ENCODE data around the gene CSPG4. TPM values are rescaled to one million over a fixed set of nuclear protein-coding genes. Genes with fewer than 3 reads are reported as not detected.

CSPG4 gene
- total and polyA plus RNA-seq, 2 of the 13 experiments (the other 11 are each of a cell fraction or from before 2014, with no cell fraction given), result 0.01 to 0.04 TPM

DNA sequence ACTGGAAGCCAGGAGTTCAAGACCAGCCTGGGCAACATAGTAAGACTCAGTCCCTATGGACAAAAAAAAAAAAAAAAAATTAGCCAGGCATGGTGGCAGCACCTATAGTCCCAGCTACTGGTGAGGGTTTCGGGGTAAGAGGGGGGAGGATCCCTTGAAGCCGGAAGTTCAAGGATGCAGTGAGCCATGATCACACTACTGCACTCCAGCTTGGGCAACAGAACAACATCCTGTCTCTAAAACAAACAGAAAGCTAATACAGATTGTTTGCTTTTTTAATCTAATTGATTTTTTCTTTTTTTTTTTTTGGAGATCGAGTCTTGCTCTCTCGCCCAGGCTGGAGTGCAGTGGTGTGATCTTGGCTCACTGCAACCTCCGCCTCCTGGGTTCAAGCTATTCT is 71.0 kb downstream of the CSPG4 start:
- no peaks in the 10 kb centered on the region for H3K9me3 ChIP-seq (ENCODE audit: low read length)
- FAIRE-seq (no peak), DNase-seq (ENCODE audit: low spot score) (no peak), ATAC-seq (peak; percentile 7; the same call in 2 of the 3 replicates)
- H4K20me1 ChIP-seq (ENCODE audit: insufficient read depth, low read length), result no peaks in the 10 kb centered on the region; the same call in 1 of the 2 replicates
- peak overlapping the region; percentile 26; the same call in 1 of the 2 replicates for H3K4me2 ChIP-seq (ENCODE audit: low read depth, low read length)
- intact Hi-C loops (cut with micrococcal nuclease; ENCODE audit: unreplicated experiment) (loop anchor here (2.0 kb wide), 1 partner anchor 15 kb away; no protein-coding TSS in a partner anchor), in situ Hi-C loops (cut with HindIII; ENCODE audit: extremely low pct_ligation_motif_present, low pct_unique_long_range_greater_than_20kb) (loop anchor here (10.0 kb wide), 1 partner anchor 277 kb away; the partner anchor contains the start of gene MAN2C1)
- POLR2A ChIA-PET, result interaction anchor here (0.7 to 6.9 kb wide), 8 partner anchors 10 to 488 kb away, joined by 3 to 47 read pairs (median 22); partner anchors contain the start of genes MAN2C1, SIN3A and SNUPN
- peaks cover 0 to 2% of the 10 kb centered on the region in 2 experiments; a peak in 1 of 5 replicates for H3K27me3 ChIP-seq (ENCODE audit: control insufficient read depth in 1 of 2, insufficient read depth in 2 of 2, low read length in 2 of 2)
- 33% methylated on average over 5 of the region's 5 CpGs for WGBS (ENCODE audit: low lambda C conversion rate)
- no peak overlapping the region for H3K9ac ChIP-seq (ENCODE audit: insufficient read depth, low read depth, low read length)
- peaks cover 34% of the 10 kb centered on the region for H3K79me2 ChIP-seq (ENCODE audit: insufficient read depth, low read length)
- CTCF ChIA-PET (ENCODE audit: low intra/inter-chr PET ratio, low total read pairs), result no interaction called here
- H2AFZ ChIP-seq (ENCODE audit: low read length), result no peak overlapping the region
- no peak overlapping the region for H3K4me3 ChIP-seq (replicated peaks in 1 of 3; ENCODE audit: insufficient read depth in 1 of 3, low read depth in 2 of 3, low read length in 3 of 3)
- 0 out of 5 replicates have a peak, but pooled peaks cover 0 to 3% of the 10 kb centered on the region in 2 experiments for H3K36me3 ChIP-seq (replicated peaks in 1 of 2; ENCODE audit: control insufficient read depth in 1 of 2, insufficient read depth in 2 of 2, low read length in 2 of 2)
- peaks cover 40% of the 10 kb centered on the region for H3K4me1 ChIP-seq (ENCODE audit: insufficient read depth, low read length)
- peak overlapping the region; percentile 94 for H3K27ac ChIP-seq (ENCODE audit: extremely low read length, insufficient read depth, low read length)
- no TSS peak for BruUV-seq (replicated peaks)
- TF ChIP-seq, protein P1, sequence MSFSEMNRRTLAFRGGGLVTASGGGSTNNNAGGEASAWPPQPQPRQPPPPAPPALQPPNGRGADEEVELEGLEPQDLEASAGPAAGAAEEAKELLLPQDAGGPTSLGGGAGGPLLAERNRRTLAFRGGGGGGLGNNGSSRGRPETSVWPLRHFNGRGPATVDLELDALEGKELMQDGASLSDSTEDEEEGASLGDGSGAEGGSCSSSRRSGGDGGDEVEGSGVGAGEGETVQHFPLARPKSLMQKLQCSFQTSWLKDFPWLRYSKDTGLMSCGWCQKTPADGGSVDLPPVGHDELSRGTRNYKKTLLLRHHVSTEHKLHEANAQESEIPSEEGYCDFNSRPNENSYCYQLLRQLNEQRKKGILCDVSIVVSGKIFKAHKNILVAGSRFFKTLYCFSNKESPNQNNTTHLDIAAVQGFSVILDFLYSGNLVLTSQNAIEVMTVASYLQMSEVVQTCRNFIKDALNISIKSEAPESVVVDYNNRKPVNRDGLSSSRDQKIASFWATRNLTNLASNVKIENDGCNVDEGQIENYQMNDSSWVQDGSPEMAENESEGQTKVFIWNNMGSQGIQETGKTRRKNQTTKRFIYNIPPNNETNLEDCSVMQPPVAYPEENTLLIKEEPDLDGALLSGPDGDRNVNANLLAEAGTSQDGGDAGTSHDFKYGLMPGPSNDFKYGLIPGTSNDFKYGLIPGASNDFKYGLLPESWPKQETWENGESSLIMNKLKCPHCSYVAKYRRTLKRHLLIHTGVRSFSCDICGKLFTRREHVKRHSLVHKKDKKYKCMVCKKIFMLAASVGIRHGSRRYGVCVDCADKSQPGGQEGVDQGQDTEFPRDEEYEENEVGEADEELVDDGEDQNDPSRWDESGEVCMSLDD (CRISPR knock-in tag; IDR thresholded peaks at IDR 0.05; ENCODE audit: borderline replicate concordance), result no peak
- TF ChIP-seq ZNF362 (CRISPR knock-in tag; IDR thresholded peaks at IDR 0.05; ENCODE audit: borderline replicate concordance), result peak; percentile 72; the same call in 1 of the 2 replicates
- peak; percentile 86; the same call in 1 of the 2 replicates for TF ChIP-seq ETV5 (CRISPR knock-in tag; IDR thresholded peaks at IDR 0.05; ENCODE audit: borderline replicate concordance)
- no peak for TF ChIP-seq IRF2 (CRISPR knock-in tag; IDR thresholded peaks at IDR 0.05)
- TF ChIP-seq MIXL1 (CRISPR knock-in tag; IDR thresholded peaks at IDR 0.05), result peak; percentile 61; the same call in 1 of the 2 replicates
- TF ChIP-seq SOX6 (IDR thresholded peaks at IDR 0.05), result no peak
- peak; percentile 28; the same call in 1 of the 2 replicates for TF ChIP-seq SOX6 (CRISPR knock-in tag; IDR thresholded peaks at IDR 0.05)
- peak; percentile 57; the same call in 1 of the 2 replicates for TF ChIP-seq FOXA3 (CRISPR knock-in tag; IDR thresholded peaks at IDR 0.05)
- TF ChIP-seq ZNF549 (CRISPR knock-in tag; IDR thresholded peaks at IDR 0.05), result no peak
- TF ChIP-seq MIER3 (CRISPR knock-in tag; IDR thresholded peaks at IDR 0.05; ENCODE audit: borderline replicate concordance), result 0 out of 2 replicates have a peak, but pooled peaks have one; percentile 27
- TF ChIP-seq, protein P2, sequence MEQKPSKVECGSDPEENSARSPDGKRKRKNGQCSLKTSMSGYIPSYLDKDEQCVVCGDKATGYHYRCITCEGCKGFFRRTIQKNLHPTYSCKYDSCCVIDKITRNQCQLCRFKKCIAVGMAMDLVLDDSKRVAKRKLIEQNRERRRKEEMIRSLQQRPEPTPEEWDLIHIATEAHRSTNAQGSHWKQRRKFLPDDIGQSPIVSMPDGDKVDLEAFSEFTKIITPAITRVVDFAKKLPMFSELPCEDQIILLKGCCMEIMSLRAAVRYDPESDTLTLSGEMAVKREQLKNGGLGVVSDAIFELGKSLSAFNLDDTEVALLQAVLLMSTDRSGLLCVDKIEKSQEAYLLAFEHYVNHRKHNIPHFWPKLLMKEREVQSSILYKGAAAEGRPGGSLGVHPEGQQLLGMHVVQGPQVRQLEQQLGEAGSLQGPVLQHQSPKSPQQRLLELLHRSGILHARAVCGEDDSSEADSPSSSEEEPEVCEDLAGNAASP (CRISPR knock-in tag; IDR thresholded peaks at IDR 0.05; ENCODE audit: borderline replicate concordance), result no peak
- peak; percentile 20; the same call in 1 of the 2 replicates for TF ChIP-seq SALL1 (CRISPR knock-in tag; IDR thresholded peaks at IDR 0.05)
- TF ChIP-seq ZFP62 (CRISPR knock-in tag; IDR thresholded peaks at IDR 0.05), result no peak
- 0 out of 2 replicates have a peak, but pooled peaks have one; percentile 13 for TF ChIP-seq BCL6 (CRISPR knock-in tag; IDR thresholded peaks at IDR 0.05)
- peak; percentile 35; the same call in 1 of the 2 replicates for TF ChIP-seq SOX5 (CRISPR knock-in tag; IDR thresholded peaks at IDR 0.05; ENCODE audit: borderline replicate concordance)
- no peak for TF ChIP-seq RBM22 (optimal IDR thresholded peaks at IDR 0.05; ENCODE audit: low read length)
- TF ChIP-seq ELF3 (CRISPR knock-in tag; IDR thresholded peaks at IDR 0.05), result peak; percentile 79
- TF ChIP-seq RXRB (CRISPR knock-in tag; IDR thresholded peaks at IDR 0.05; ENCODE audit: borderline replicate concordance), result 0 out of 2 replicates have a peak, but pooled peaks have one; percentile 37
- TF ChIP-seq GATAD2A (CRISPR knock-in tag; IDR thresholded peaks at IDR 0.05), result peak; percentile 34; the same call in 1 of the 2 replicates
- 0 out of 2 replicates have a peak, but pooled peaks have one; percentile 7 for TF ChIP-seq HDAC1 (CRISPR knock-in tag; IDR thresholded peaks at IDR 0.05)
- TF ChIP-seq RARA (CRISPR knock-in tag; IDR thresholded peaks at IDR 0.05), result peak; percentile 59
- TF ChIP-seq HES4 (CRISPR knock-in tag; IDR thresholded peaks at IDR 0.05; ENCODE audit: borderline replicate concordance), result no peak

All from HepG2 (cell line).